PC-9 (cell line): ENCODE data around the gene DTX1. TPM values are rescaled to one million over a fixed set of nuclear protein-coding genes. Genes with fewer than 3 reads are reported as not detected.

Experiments used
- BruUV-seq: library from RNA; stranded (reverse); fragments of 400-500 nt; replicated peaks from 2 replicates; lab custom pipeline; 2021; lab: Mats Ljungman, UMichigan
- CTCF ChIA-PET: fragments of 300-600 bp; sonication (Branson Sonifier 250); formaldehyde crosslinking; loops from one replicate; lab custom pipeline; 2022; ENCODE audit warnings: antibody characterized with exemption; lab: Charles Lee
- POLR2A ChIA-PET: fragments of 300-600 bp; sonication (Branson Sonifier 250); formaldehyde crosslinking; loops from one replicate; lab custom pipeline; 2022; ENCODE audit warnings: antibody characterized with exemption; ENCODE audit not compliant: unreplicated experiment; lab: Charles Lee
- DNase-seq, 2 experiments: peaks; one replicate each; pipeline versions ENCODE4 v3.0.0 to v3.0.0-alpha.2; 2015 to 2022; ENCODE audit warnings: mixed read lengths in 1 of 2
- H2AFZ ChIP-seq: fragments of 200-600 bp; sonication (generic); 2 replicates; pipeline ENCODE4 v1.8.1; 2017; ENCODE audit warnings: antibody characterized with exemption
- H3F3A ChIP-seq: fragments of 200-600 bp; sonication (generic); 2 replicates; pipeline ENCODE4 v1.8.1; 2017; ENCODE audit warnings: antibody characterized with exemption, mild to moderate bottlenecking, low read depth; ENCODE audit not compliant: insufficient read depth
- H3K27ac ChIP-seq: fragments of 200-600 bp; sonication (generic); 2 replicates; pipeline ENCODE4 v1.6.1; 2016; ENCODE audit warnings: mixed run types
- H3K27me3 ChIP-seq: fragments of 200-600 bp; sonication (generic); 2 replicates; pipeline ENCODE4 v1.6.1; 2016; ENCODE audit warnings: low read depth, mixed run types; ENCODE audit not compliant: insufficient read depth
- H3K36me3 ChIP-seq: fragments of 200-600 bp; sonication (generic); 2 replicates; pipeline ENCODE4 v1.6.1; 2016; ENCODE audit warnings: low read depth, mixed run types
- H3K4me1 ChIP-seq: fragments of 200-600 bp; sonication (generic); replicated peaks from 2 replicates; pipeline ENCODE4 v1.6.1; 2016; ENCODE audit warnings: mixed run types; ENCODE audit not compliant: insufficient read depth
- H3K4me2 ChIP-seq: fragments of 200-600 bp; sonication (generic); 2 replicates; pipeline ENCODE4 v1.6.1; 2017; ENCODE audit warnings: mixed run types
- H3K4me3 ChIP-seq: fragments of 200-600 bp; sonication (generic); 2 replicates; pipeline ENCODE4 v1.6.1; 2016; ENCODE audit warnings: mixed run types
- H3K79me2 ChIP-seq: fragments of 200-600 bp; sonication (generic); 2 replicates; pipeline ENCODE4 v1.6.1; 2017; ENCODE audit warnings: low read depth, mixed run types
- H3K9me2 ChIP-seq: fragments of 200-600 bp; sonication (generic); 2 replicates; pipeline ENCODE4 v1.8.1; 2017; ENCODE audit warnings: mild to moderate bottlenecking; ENCODE audit not compliant: insufficient read depth
- H3K9me3 ChIP-seq: fragments of 200-600 bp; sonication (generic); 2 replicates; pipeline ENCODE4 v1.8.1; 2016; ENCODE audit warnings: low read depth; ENCODE audit not compliant: insufficient read depth
- H4K20me1 ChIP-seq: fragments of 200-600 bp; sonication (generic); 2 replicates; pipeline ENCODE4 v1.8.1; 2017; ENCODE audit not compliant: insufficient read depth
- EZH2 ChIP-seq: fragments of 200-600 bp; sonication (generic); IDR thresholded peaks from 2 replicates; pipeline ENCODE4 v1.8.0; 2017; ENCODE audit warnings: antibody characterized with exemption, low read depth
- intact Hi-C: fragments of 100-400 bp; cut with micrococcal nuclease; formaldehyde crosslinking; loops from one replicate; pipeline ENCODE4 v1.10.0; 2022; ENCODE audit not compliant: unreplicated experiment
- total RNA-seq: library from RNA; stranded (reverse); gene quantifications from 2 replicates; pipeline ENCODE4 v1.2.3, GENCODE V29; 2021
- TF ChIP-seq, protein P1 (sequence below): fragments of 200-600 bp; sonication (generic); conservative IDR thresholded peaks from 2 replicates; pipeline ENCODE4 v1.6.1; 2017; ENCODE audit warnings: mixed run types, antibody characterized with exemption, mild to moderate bottlenecking, moderate library complexity

DTX1 gene
- total RNA-seq, 1 experiment from 2014 or later = 0.13 TPM

DNA sequence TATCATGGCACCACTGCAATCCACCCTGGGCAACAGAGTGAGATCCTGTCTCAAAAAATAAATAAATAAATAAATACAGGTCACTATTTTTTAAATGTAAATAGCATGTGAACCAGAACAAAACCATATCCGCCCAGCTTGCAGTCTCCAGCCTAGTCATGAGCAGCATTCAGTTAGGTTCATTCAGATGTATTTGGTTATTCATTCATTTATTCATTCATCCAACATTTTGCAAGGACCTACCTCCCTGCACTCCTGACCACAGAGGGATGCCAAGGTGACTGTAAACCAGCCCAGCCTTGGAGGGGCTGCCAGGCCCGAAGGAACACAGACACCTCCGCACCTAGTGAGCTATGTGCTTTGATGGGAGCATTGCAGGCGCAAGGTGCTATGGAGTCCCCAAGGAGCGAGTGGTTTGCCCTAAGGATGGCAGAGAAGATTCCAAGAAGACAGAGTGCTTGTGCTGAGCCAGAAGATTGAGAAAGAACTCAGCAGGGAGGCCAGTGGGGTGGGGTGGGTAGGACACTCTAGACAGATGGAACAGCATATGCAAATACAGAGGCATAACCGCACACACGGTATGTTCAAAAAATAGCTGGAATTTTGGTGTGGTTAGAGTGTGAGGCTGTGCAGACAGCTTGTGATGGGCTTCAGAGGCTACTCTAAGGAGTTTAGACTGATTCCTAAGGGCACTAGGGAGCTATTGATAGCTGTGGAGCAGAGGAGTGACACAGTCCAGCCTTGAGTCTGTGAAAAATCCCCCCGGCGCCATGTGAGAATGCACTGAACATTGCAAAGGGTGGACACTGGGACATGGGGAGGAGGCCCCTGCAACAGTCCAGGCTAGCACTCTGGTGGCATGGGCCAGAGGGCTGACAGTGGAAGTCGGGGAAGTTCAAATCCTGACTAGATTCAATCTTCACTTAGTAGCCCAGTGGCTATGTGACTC, 11.7 kb downstream of the DTX1 start:
- Histone ChIP-seq H4K20me1 (no peaks in the 10 kb centered on the region), H3F3A (no peaks in the 10 kb centered on the region), H3K4me2 (no peak overlapping the region), H3K9me2 (no peaks in the 10 kb centered on the region), H3K27me3 (peaks cover 46% of the 10 kb centered on the region), H3K79me2 (no peaks in the 10 kb centered on the region), H3K4me1 (no peaks in the 10 kb centered on the region), H3K36me3 (no peaks in the 10 kb centered on the region), H3K27ac (no peak overlapping the region), H2AFZ (no peak overlapping the region), H3K4me3 (no peak overlapping the region), H3K9me3 (no peaks in the 10 kb centered on the region)
- no TSS peak for BruUV-seq
- ChIA-PET POLR2A (interaction anchor here (0.7 kb wide), 2 partner anchors 278 to 648 kb away, joined by 3 to 4 read pairs; no protein-coding TSS in a partner anchor), CTCF (interaction anchor here (0.8 kb wide), 1 partner anchor 23 kb away, joined by 3 read pairs; no protein-coding TSS in a partner anchor)
- TF ChIP-seq, protein P1, sequence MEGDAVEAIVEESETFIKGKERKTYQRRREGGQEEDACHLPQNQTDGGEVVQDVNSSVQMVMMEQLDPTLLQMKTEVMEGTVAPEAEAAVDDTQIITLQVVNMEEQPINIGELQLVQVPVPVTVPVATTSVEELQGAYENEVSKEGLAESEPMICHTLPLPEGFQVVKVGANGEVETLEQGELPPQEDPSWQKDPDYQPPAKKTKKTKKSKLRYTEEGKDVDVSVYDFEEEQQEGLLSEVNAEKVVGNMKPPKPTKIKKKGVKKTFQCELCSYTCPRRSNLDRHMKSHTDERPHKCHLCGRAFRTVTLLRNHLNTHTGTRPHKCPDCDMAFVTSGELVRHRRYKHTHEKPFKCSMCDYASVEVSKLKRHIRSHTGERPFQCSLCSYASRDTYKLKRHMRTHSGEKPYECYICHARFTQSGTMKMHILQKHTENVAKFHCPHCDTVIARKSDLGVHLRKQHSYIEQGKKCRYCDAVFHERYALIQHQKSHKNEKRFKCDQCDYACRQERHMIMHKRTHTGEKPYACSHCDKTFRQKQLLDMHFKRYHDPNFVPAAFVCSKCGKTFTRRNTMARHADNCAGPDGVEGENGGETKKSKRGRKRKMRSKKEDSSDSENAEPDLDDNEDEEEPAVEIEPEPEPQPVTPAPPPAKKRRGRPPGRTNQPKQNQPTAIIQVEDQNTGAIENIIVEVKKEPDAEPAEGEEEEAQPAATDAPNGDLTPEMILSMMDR = no peak
- TF ChIP-seq EZH2 = no peak
- intact Hi-C loops = no loop called here
- DNase-seq = no peak

DNA sequence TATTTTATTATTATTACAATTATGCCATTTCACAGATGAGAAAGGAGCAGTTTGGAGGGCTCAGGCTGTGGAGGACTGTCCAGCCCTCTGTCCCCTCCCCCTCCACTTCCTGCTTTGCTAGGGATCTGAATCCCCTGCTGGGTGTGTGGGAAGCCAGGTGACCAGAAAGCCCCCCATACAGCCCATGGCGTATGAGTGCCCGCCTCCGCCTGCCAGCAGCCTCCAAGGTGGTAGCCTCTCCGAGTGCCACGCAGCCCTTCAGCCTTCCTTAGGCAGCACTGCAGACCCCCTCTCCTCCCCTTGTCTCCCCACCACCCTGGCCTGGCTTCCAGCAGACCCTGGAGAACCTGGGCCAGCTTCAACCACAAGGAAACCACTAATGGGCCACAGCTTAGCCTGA, 12.6 kb downstream of the DTX1 start:
- H3K4me2 ChIP-seq = no peak overlapping the region
- no peaks in the 10 kb centered on the region for H4K20me1 ChIP-seq
- POLR2A ChIA-PET = no interaction called here
- no peak overlapping the region for H3K4me3 ChIP-seq
- no TSS peak for BruUV-seq
- H3K36me3 ChIP-seq = no peaks in the 10 kb centered on the region
- TF ChIP-seq, protein P1 = no peak
- TF ChIP-seq EZH2 = no peak
- H3K27me3 ChIP-seq = peaks cover 39% of the 10 kb centered on the region
- no peak overlapping the region for H3K27ac ChIP-seq
- intact Hi-C loops = no loop called here
- CTCF ChIA-PET = no interaction called here
- H3K4me1 ChIP-seq = no peaks in the 10 kb centered on the region
- DNase-seq = no peak
- H3K9me2 ChIP-seq = no peaks in the 10 kb centered on the region
- H3K9me3 ChIP-seq = no peaks in the 10 kb centered on the region
- H3F3A ChIP-seq = no peaks in the 10 kb centered on the region
- no peaks in the 10 kb centered on the region for H3K79me2 ChIP-seq
- H2AFZ ChIP-seq = no peak overlapping the region

DNA sequence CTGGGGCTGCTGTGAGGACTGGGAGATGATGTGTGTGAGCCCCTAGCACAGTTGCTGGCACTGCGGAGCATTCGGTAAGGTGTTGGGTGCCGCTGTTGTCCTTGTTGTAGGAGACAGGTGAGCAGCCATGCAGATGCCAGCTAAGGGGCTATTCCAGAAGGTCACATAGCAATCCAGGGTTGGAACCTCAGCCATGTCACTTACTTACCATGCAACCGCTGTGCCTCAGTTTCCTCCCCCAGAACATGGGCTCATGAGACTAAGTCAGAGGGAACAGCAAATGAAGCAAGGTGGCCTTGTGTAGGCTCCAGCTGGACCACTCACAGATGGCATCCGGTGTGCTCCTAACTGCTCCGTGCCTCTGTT, 13.2 kb downstream of the DTX1 start:
- CTCF ChIA-PET = no interaction called here
- Histone ChIP-seq H3K4me3 (no peak overlapping the region), H2AFZ (no peak overlapping the region), H3K27me3 (peaks cover 38% of the 10 kb centered on the region), H3K9me2 (no peaks in the 10 kb centered on the region), H3K4me1 (no peaks in the 10 kb centered on the region), H3K36me3 (no peaks in the 10 kb centered on the region), H3F3A (no peaks in the 10 kb centered on the region), H3K9me3 (no peaks in the 10 kb centered on the region), H3K79me2 (no peaks in the 10 kb centered on the region), H3K4me2 (no peak overlapping the region), H4K20me1 (no peaks in the 10 kb centered on the region), H3K27ac (no peak overlapping the region)
- POLR2A ChIA-PET = no interaction called here
- no peak for DNase-seq
- TF ChIP-seq, protein P1 = no peak
- no peak for TF ChIP-seq EZH2
- no TSS peak for BruUV-seq
- intact Hi-C loops = no loop called here
